Measurements from ENCODE around the gene CPS1. TPM values are rescaled to one million over a fixed set of nuclear protein-coding genes. Genes with fewer than 3 reads are reported as not detected.

CPS1 gene
- total RNA-seq, 2 donors from 2014 or later = 2.7 to 3.3 TPM

- no peak for TF ChIP-seq CTCF (IDR thresholded peaks at IDR 0.05)
- H3K4me1 ChIP-seq = no peaks in the 10 kb centered on the region
- H3K9me3 ChIP-seq = no peaks in the 10 kb centered on the region
- H3K36me3 ChIP-seq = no peaks in the 10 kb centered on the region
- no peak overlapping the region for H3K4me3 ChIP-seq
- no peaks in the 10 kb centered on the region for H3K27me3 ChIP-seq
- intact Hi-C loops (cut with DNase I) = no loop called here
- H3K27ac ChIP-seq = no peak overlapping the region
- no peak overlapping the region for H3K9ac ChIP-seq (ENCODE audit: low read depth in 2 of 2, low read length in 2 of 2)
- no peak for DNase-seq
Observed at GRCh38 chr2:210553373-210553772, 3.0 kb upstream of the CPS1 start.

DNA sequence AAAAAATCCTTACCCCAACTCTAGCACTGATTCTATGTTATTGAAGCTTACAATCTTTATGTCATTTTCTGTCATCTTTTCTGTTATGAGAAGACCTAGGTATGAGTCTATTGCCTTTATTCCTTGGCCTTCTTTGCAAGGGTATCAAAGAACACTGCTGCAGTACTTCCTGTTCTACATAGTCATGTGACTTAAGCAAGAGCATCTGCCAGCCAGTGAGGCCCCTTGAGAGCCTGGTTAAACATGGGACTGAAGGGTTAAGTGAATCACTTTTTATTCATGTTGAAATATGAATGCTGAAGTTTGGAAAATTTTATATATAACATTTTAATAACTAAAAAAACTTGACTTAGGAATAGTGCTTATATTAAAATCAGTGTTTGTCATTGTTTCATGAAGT, 844 bp upstream of the CPS1 start:
- intact Hi-C loops (cut with DNase I) = no loop called here
- Histone ChIP-seq H3K4me1 (no peaks in the 10 kb centered on the region), H3K4me3 (no peak overlapping the region), H3K27me3 (no peaks in the 10 kb centered on the region), H3K36me3 (no peaks in the 10 kb centered on the region), H3K9ac (ENCODE audit: low read depth in 2 of 2, low read length in 2 of 2) (no peak overlapping the region), H3K9me3 (no peaks in the 10 kb centered on the region), H3K27ac (no peak overlapping the region)
- no peak for DNase-seq
- TF ChIP-seq CTCF (IDR thresholded peaks at IDR 0.05) = no peak

DNA sequence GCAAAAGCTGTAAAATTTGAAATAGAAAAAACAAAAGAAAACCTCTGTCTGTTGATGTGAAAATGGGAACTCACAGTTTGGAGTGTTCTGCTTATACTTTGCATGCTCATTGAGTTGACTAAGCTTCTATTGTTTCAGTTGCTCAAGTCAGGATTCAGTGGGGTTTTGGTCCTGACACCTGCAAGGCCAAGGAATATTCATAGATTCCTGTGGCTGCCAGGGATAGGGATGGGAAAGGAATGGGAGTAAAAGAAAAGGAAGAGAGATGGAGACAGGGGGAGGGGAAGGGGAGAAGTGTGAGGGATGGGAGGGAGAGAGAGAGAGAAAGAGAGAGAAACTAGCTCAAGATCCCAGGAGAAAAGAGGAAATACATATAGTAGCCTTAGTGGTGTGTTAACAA, 1.3 kb downstream of the CPS1 start:
- Histone ChIP-seq H3K4me1 (no peaks in the 10 kb centered on the region), H3K4me3 (no peak overlapping the region), H3K27ac (no peak overlapping the region), H3K27me3 (no peaks in the 10 kb centered on the region), H3K9me3 (no peaks in the 10 kb centered on the region), H3K36me3 (no peaks in the 10 kb centered on the region), H3K9ac (ENCODE audit: low read depth in 2 of 2, low read length in 2 of 2) (no peak overlapping the region)
- no peak for DNase-seq
- TF ChIP-seq CTCF (IDR thresholded peaks at IDR 0.05) = no peak
- intact Hi-C loops (cut with DNase I) = no loop called here

GRCh38 chr2:210558708-210559107, 2.3 kb downstream of the CPS1 start:
- no peak overlapping the region for H3K9ac ChIP-seq (ENCODE audit: low read depth in 2 of 2, low read length in 2 of 2)
- H3K27ac ChIP-seq = no peak overlapping the region
- intact Hi-C loops (cut with DNase I) = no loop called here
- no peak for TF ChIP-seq CTCF (IDR thresholded peaks at IDR 0.05)
- H3K36me3 ChIP-seq = no peaks in the 10 kb centered on the region
- H3K4me1 ChIP-seq = no peaks in the 10 kb centered on the region
- no peak overlapping the region for H3K4me3 ChIP-seq
- no peaks in the 10 kb centered on the region for H3K9me3 ChIP-seq
- DNase-seq = no peak
- no peaks in the 10 kb centered on the region for H3K27me3 ChIP-seq

- H3K27me3 ChIP-seq = no peaks in the 10 kb centered on the region
- H3K4me3 ChIP-seq = no peak overlapping the region
- H3K27ac ChIP-seq = no peak overlapping the region
- DNase-seq = no peak
- H3K9ac ChIP-seq (ENCODE audit: low read depth in 2 of 2, low read length in 2 of 2) = no peak overlapping the region
- H3K9me3 ChIP-seq = no peaks in the 10 kb centered on the region
- intact Hi-C loops (cut with DNase I) = no loop called here
- H3K4me1 ChIP-seq = no peaks in the 10 kb centered on the region
- H3K36me3 ChIP-seq = no peaks in the 10 kb centered on the region
- no peak for TF ChIP-seq CTCF (IDR thresholded peaks at IDR 0.05)
Observed at GRCh38 chr2:210559182-210559581, 2.8 kb downstream of the CPS1 start.

GRCh38 chr2:210561475-210561874, 5.1 kb downstream of the CPS1 start:
- TF ChIP-seq CTCF (IDR thresholded peaks at IDR 0.05) = no peak
- H3K9me3 ChIP-seq = no peaks in the 10 kb centered on the region
- no peak overlapping the region for H3K9ac ChIP-seq (ENCODE audit: low read depth in 2 of 2, low read length in 2 of 2)
- H3K27me3 ChIP-seq = no peaks in the 10 kb centered on the region
- H3K4me1 ChIP-seq = no peaks in the 10 kb centered on the region
- DNase-seq = no peak
- H3K27ac ChIP-seq = no peak overlapping the region
- H3K36me3 ChIP-seq = no peaks in the 10 kb centered on the region
- intact Hi-C loops (cut with DNase I) = no loop called here
- H3K4me3 ChIP-seq = no peak overlapping the region
